GM23338 (cell line): ENCODE data around the gene TRABD2A. TPM values are rescaled to one million over a fixed set of nuclear protein-coding genes. Genes with fewer than 3 reads are reported as not detected.

Experiments
- ATAC-seq: fragments of 200-7000 bp; cut with Tn5 transposase; 3 replicates; pipeline ENCODE4 v1.9.1; 2020
- DNase-seq: peaks from one replicate; pipeline ENCODE4 v3.0.0-alpha.2; 2015; ENCODE audit warnings: low spot score
- H2AFZ ChIP-seq: fragments of 200-600 bp; sonication (generic); 2 replicates; pipeline ENCODE4 v1.8.0; 2016; ENCODE audit warnings: antibody characterized with exemption, mild to moderate bottlenecking, moderate library complexity
- H3F3A ChIP-seq: fragments of 200-600 bp; sonication (generic); replicated peaks from 2 replicates; pipeline ENCODE4 v1.8.0; 2017; ENCODE audit warnings: antibody characterized with exemption, mixed run types, low read depth
- H3K27ac ChIP-seq: fragments of 200-600 bp; sonication (generic); 2 replicates; pipeline ENCODE4 v1.6.1; 2016; ENCODE audit warnings: low read depth
- H3K27me3 ChIP-seq: fragments of 200-600 bp; sonication (generic); 2 replicates; pipeline ENCODE4 v1.8.0; 2016; ENCODE audit warnings: mild to moderate bottlenecking, mixed run types, moderate library complexity; ENCODE audit not compliant: insufficient read depth
- H3K36me3 ChIP-seq: fragments of 200-600 bp; sonication (generic); 2 replicates; pipeline ENCODE4 v1.8.0; 2016; ENCODE audit warnings: mild to moderate bottlenecking; ENCODE audit not compliant: insufficient read depth
- H3K4me1 ChIP-seq: fragments of 200-600 bp; sonication (generic); 2 replicates; pipeline ENCODE4 v1.8.0; 2016; ENCODE audit warnings: mild to moderate bottlenecking, moderate library complexity; ENCODE audit not compliant: insufficient read depth
- H3K4me2 ChIP-seq: fragments of 200-600 bp; sonication (generic); 2 replicates; pipeline ENCODE4 v1.7.1; 2017; ENCODE audit warnings: mixed run types
- H3K4me3 ChIP-seq: fragments of 200-600 bp; sonication (generic); 2 replicates; pipeline ENCODE4 v1.6.1; 2016; ENCODE audit warnings: mixed run types
- H3K79me2 ChIP-seq: fragments of 200-600 bp; sonication (generic); replicated peaks from 2 replicates; pipeline ENCODE4 v1.8.0; 2017; ENCODE audit warnings: mild to moderate bottlenecking; ENCODE audit not compliant: insufficient read depth
- H3K9me2 ChIP-seq: fragments of 200-600 bp; sonication (generic); 2 replicates; pipeline ENCODE4 v1.8.0; 2017; ENCODE audit not compliant: insufficient read depth
- H4K20me1 ChIP-seq: fragments of 200-600 bp; sonication (generic); replicated peaks from 2 replicates; pipeline ENCODE4 v1.8.0; 2017; ENCODE audit warnings: mild to moderate bottlenecking; ENCODE audit not compliant: insufficient read depth
- H3K27ac Mint-ChIP-seq: 2 replicates; pipeline ENCODE4 v1.8.0; 2020; ENCODE audit warnings: inconsistent platforms, mild to moderate bottlenecking, moderate library complexity, mixed read lengths
- H3K27me3 Mint-ChIP-seq: 3 replicates; pipeline ENCODE4 v1.8.0; 2022; ENCODE audit warnings: low read depth, mild to moderate bottlenecking, moderate library complexity, mixed read lengths, inconsistent platforms; ENCODE audit not compliant: insufficient read depth, poor library complexity
- H3K36me3 Mint-ChIP-seq: 3 replicates; pipeline ENCODE4 v1.8.0; 2021; ENCODE audit warnings: low read depth, mild to moderate bottlenecking, inconsistent platforms, moderate library complexity, mixed read lengths
- H3K4me1 Mint-ChIP-seq: 3 replicates; pipeline ENCODE4 v1.8.0; 2020; ENCODE audit warnings: mild to moderate bottlenecking, inconsistent platforms, mixed read lengths
- H3K4me3 Mint-ChIP-seq: 3 replicates; pipeline ENCODE4 v1.8.0; 2021; ENCODE audit warnings: moderate library complexity, mild to moderate bottlenecking, inconsistent platforms, mixed read lengths
- H3K9me3 Mint-ChIP-seq: 3 replicates; pipeline ENCODE4 v1.8.0; 2020; ENCODE audit warnings: moderate library complexity, mild to moderate bottlenecking, inconsistent platforms, mixed read lengths
- EZH2phosphoT487 ChIP-seq: fragments of 200-600 bp; sonication (generic); IDR thresholded peaks from one replicate; pipeline ENCODE4 v1.8.1; 2018; ENCODE audit warnings: antibody characterized with exemption; ENCODE audit not compliant: unreplicated experiment
- ZNF331 ChIP-seq: fragments of 250-450 bp; sonication (Bioruptor Pico); IDR thresholded peaks from 2 replicates; pipeline ENCODE4 v1.5.0; 2020; ENCODE audit warnings: low read depth, mild to moderate bottlenecking, moderate library complexity
- polyA plus RNA-seq: library from polyadenylated mRNA; unstranded; fragments of >200 nt; fragmentation: Nextera tagmentation; extraction: Ambion mirVana; gene quantifications from 2 replicates; pipeline ENCODE4 v1.2.1, GENCODE V29; 2016
- total RNA-seq: library from RNA; depleted of rRNA; stranded (reverse); fragments of >200 nt; shearing (Covaris generic); gene quantifications from 2 replicates; pipeline ENCODE4 v1.2.3, GENCODE V29; 2014
- TF ChIP-seq, protein P1 (sequence below): fragments of 250-450 bp; sonication (Bioruptor Pico); IDR thresholded peaks from 2 replicates; pipeline ENCODE4 v1.5.0; 2020; ENCODE audit warnings: mild to moderate bottlenecking, moderate library complexity
- TF ChIP-seq, protein P2 (sequence below): IDR thresholded peaks from one replicate; pipeline ENCODE4 v1.6.1; 2018; ENCODE audit warnings: antibody characterized with exemption; ENCODE audit not compliant: unreplicated experiment

TRABD2A gene
- total and polyA plus RNA-seq, 2 experiments from 2014 or later, result 5.5 to 12.1 TPM

DNA sequence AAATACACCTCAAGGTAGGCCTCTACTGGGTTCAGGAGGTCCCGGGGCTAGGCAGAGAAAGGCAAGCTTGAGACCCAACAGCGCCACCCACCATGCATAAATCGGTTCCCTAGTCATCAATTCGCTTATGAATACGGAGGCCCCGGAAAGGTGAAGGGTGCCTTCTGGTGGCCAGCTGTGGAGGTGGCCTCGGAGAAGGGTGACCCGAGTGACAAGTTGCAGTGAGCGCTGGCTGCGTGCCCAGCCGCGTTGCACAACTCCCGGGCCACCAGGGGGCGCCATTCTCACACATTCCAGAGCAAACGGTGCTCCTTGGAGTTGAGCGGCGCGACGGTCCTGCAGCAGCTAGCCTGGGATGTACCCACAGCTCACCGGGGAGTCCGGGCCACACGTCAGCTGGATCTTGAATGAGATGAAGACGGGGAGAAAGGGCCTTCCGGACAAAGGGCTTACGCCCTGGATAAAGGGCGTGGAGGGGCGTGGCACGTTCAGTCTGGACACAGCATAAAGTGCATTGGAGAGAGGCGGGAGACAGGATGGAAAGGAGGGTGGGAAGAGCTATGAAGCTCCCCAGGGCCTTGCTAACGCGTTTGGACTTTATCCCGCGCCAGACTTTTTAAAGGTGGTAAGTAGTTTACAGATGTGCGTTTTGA, 45.0 kb upstream of the TRABD2A start (continued):
- TF ChIP-seq, protein P1, sequence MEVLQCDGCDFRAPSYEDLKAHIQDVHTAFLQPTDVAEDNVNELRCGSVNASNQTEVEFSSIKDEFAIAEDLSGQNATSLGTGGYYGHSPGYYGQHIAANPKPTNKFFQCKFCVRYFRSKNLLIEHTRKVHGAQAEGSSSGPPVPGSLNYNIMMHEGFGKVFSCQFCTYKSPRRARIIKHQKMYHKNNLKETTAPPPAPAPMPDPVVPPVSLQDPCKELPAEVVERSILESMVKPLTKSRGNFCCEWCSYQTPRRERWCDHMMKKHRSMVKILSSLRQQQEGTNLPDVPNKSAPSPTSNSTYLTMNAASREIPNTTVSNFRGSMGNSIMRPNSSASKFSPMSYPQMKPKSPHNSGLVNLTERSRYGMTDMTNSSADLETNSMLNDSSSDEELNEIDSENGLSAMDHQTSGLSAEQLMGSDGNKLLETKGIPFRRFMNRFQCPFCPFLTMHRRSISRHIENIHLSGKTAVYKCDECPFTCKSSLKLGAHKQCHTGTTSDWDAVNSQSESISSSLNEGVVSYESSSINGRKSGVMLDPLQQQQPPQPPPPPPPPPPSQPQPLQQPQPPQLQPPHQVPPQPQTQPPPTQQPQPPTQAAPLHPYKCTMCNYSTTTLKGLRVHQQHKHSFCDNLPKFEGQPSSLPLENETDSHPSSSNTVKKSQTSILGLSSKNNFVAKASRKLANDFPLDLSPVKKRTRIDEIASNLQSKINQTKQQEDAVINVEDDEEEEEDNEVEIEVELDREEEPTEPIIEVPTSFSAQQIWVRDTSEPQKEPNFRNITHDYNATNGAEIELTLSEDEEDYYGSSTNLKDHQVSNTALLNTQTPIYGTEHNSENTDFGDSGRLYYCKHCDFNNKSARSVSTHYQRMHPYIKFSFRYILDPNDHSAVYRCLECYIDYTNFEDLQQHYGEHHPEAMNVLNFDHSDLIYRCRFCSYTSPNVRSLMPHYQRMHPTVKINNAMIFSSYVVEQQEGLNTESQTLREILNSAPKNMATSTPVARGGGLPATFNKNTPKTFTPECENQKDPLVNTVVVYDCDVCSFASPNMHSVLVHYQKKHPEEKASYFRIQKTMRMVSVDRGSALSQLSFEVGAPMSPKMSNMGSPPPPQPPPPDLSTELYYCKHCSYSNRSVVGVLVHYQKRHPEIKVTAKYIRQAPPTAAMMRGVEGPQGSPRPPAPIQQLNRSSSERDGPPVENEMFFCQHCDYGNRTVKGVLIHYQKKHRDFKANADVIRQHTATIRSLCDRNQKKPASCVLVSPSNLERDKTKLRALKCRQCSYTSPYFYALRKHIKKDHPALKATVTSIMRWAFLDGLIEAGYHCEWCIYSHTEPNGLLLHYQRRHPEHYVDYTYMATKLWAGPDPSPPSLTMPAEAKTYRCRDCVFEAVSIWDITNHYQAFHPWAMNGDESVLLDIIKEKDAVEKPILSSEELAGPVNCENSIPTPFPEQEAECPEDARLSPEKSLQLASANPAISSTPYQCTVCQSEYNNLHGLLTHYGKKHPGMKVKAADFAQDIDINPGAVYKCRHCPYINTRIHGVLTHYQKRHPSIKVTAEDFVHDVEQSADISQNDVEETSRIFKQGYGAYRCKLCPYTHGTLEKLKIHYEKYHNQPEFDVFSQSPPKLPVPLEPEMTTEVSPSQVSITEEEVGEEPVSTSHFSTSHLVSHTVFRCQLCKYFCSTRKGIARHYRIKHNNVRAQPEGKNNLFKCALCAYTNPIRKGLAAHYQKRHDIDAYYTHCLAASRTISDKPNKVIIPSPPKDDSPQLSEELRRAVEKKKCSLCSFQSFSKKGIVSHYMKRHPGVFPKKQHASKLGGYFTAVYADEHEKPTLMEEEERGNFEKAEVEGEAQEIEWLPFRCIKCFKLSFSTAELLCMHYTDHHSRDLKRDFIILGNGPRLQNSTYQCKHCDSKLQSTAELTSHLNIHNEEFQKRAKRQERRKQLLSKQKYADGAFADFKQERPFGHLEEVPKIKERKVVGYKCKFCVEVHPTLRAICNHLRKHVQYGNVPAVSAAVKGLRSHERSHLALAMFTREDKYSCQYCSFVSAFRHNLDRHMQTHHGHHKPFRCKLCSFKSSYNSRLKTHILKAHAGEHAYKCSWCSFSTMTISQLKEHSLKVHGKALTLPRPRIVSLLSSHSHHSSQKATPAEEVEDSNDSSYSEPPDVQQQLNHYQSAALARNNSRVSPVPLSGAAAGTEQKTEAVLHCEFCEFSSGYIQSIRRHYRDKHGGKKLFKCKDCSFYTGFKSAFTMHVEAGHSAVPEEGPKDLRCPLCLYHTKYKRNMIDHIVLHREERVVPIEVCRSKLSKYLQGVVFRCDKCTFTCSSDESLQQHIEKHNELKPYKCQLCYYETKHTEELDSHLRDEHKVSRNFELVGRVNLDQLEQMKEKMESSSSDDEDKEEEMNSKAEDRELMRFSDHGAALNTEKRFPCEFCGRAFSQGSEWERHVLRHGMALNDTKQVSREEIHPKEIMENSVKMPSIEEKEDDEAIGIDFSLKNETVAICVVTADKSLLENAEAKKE, result peak; percentile 63
- TF ChIP-seq, protein P2, sequence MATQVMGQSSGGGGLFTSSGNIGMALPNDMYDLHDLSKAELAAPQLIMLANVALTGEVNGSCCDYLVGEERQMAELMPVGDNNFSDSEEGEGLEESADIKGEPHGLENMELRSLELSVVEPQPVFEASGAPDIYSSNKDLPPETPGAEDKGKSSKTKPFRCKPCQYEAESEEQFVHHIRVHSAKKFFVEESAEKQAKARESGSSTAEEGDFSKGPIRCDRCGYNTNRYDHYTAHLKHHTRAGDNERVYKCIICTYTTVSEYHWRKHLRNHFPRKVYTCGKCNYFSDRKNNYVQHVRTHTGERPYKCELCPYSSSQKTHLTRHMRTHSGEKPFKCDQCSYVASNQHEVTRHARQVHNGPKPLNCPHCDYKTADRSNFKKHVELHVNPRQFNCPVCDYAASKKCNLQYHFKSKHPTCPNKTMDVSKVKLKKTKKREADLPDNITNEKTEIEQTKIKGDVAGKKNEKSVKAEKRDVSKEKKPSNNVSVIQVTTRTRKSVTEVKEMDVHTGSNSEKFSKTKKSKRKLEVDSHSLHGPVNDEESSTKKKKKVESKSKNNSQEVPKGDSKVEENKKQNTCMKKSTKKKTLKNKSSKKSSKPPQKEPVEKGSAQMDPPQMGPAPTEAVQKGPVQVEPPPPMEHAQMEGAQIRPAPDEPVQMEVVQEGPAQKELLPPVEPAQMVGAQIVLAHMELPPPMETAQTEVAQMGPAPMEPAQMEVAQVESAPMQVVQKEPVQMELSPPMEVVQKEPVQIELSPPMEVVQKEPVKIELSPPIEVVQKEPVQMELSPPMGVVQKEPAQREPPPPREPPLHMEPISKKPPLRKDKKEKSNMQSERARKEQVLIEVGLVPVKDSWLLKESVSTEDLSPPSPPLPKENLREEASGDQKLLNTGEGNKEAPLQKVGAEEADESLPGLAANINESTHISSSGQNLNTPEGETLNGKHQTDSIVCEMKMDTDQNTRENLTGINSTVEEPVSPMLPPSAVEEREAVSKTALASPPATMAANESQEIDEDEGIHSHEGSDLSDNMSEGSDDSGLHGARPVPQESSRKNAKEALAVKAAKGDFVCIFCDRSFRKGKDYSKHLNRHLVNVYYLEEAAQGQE, result no peak
- TF ChIP-seq EZH2phosphoT487 (no peak), ZNF331 (CRISPR knock-in tag) (no peak)

DNA sequence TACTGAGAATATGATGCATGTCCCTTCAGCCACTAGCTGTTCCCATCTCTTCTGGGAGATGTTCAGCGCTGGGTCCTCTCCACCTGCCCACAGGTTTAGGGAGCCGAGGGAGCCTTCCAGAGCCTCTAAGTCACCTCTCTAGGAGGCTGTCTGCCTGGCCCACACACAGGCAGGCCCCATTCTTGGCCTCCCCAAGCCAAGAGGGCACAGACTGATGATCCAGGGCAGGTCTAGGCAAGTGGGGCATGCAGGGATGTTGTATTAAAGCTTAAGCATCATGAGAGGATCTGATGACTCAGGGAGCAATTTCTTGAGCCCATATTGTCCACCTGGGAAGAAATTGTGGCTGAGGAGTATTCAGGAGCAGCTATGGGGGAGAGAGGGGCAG, 44.4 kb upstream of the TRABD2A start:
- H3K4me3 ChIP-seq, result no peak overlapping the region
- Mint-ChIP-seq H3K36me3 (no peaks in the 10 kb centered on the region), H3K9me3 (no peaks in the 10 kb centered on the region; the same call in 2 of the 3 replicates), H3K27me3 (peaks cover 18% of the 10 kb centered on the region), H3K27ac (no peak overlapping the region), H3K4me1 (peaks cover 20% of the 10 kb centered on the region), H3K4me3 (no peak overlapping the region; the same call in 2 of the 3 replicates)
- DNase-seq (no peak), ATAC-seq (no peak; the same call in 2 of the 3 replicates)
- no peaks in the 10 kb centered on the region for H3K79me2 ChIP-seq
- H2AFZ ChIP-seq, result no peak overlapping the region
- H3K36me3 ChIP-seq, result no peaks in the 10 kb centered on the region
- TF ChIP-seq, protein P1, result no peak
- H3F3A ChIP-seq, result peaks cover 13% of the 10 kb centered on the region; the same call in 1 of the 2 replicates
- H3K27ac ChIP-seq, result peak overlapping the region; percentile 72; the same call in 1 of the 2 replicates
- H4K20me1 ChIP-seq, result no peaks in the 10 kb centered on the region
- H3K27me3 ChIP-seq, result peaks cover 7% of the 10 kb centered on the region; the same call in 1 of the 2 replicates
- peak overlapping the region; percentile 59; the same call in 1 of the 2 replicates for H3K4me2 ChIP-seq
- H3K4me1 ChIP-seq, result peaks cover 13% of the 10 kb centered on the region; the same call in 1 of the 2 replicates
- no peaks in the 10 kb centered on the region for H3K9me2 ChIP-seq
